ENCODE measurements around the gene ETV4. TPM values are rescaled to one million over a fixed set of nuclear protein-coding genes. Genes with fewer than 3 reads are reported as not detected.
"Not testable (repeated sequence)": the region's sequence is repeated elsewhere in the genome, so short reads cannot be mapped to it uniquely, and the experiment has no call there.

Gene ETV4
- total RNA-seq, 1 donor from 2014 or later: 0.48 TPM

DNA sequence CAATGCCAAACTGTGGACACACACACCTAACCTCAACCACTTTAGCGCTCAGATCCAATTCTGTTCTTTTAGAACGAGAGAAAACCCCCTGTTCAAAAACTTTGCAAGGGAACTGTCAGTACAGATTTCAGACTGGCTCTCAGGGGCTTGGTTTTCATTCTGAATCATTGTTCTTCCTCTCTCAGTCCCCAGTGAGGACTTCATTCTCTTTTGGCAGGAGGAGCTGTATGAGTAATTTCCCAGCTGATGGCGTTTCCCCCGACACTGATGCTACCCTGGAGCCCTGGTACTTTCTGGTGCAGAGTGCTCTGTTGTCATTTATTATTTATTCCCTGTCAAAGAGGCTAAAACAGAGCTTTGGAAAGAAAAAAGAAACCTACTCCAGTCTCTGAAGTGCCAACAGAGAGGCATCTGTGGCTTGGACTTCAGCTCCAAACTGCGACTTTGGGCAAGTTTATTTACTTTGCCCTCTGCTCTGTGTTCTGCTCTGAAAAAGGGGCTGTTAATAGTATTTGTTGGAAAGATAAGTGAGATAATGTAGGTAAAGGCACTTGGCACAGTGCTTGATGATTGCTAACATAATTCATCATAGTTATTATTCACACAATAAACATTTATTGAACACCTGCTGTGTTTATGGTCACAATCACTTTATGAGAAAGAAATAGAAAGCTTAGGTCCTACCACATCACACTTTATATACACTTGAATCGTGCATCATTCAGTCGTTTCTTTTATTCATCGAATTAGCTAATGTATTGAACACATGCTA is 28.3 kb downstream of the ETV4 start:
- no peak for DNase-seq (ENCODE audit: low spot score)

GRCh38 chr17:43517161-43517560 is 29.0 kb downstream of the ETV4 start:
- peak; percentile 2 for DNase-seq (ENCODE audit: low spot score)

DNA sequence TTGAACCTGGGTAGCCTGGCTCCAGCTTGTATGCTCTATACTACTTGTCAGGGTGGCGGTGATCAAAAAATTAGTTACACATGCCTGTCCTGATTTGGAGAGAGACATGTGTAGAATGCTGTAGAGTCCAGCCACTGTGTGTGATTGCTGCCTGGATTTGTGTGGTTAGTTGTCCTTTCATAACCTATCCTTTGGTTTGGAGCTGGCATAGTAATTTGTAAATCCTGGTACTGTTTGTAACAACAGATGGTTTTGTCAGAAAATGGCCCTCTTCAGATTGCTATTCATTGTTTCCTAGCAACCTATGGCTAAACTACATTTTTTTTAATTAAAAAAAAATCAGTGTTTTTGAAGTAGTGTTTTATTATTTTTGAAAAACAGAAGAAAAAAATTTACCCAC is 30.5 kb downstream of the ETV4 start:
- peak; percentile 12 for DNase-seq (ENCODE audit: low spot score)

DNA sequence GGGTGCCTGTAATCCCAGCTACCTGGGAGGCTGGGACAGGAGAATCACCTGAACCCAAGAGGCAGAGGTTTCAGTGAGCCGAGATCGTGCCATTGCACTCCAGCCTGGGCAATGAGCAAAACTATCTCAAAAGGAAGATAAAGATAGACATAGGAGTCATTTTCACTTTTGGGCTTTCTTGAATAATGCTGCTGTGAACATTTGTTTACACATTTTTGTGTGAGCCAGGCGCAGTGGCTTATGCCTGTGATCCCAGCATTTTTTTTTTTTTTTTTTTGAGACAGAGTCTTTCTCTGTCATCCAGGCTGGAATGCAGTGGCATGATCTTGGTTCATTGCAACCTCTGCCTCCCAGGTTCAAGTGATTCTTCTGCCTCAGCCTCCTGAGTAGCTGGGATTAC is 34.9 kb downstream of the ETV4 start:
- DNase-seq (ENCODE audit: low spot score): not testable (repeated sequence)

DNA sequence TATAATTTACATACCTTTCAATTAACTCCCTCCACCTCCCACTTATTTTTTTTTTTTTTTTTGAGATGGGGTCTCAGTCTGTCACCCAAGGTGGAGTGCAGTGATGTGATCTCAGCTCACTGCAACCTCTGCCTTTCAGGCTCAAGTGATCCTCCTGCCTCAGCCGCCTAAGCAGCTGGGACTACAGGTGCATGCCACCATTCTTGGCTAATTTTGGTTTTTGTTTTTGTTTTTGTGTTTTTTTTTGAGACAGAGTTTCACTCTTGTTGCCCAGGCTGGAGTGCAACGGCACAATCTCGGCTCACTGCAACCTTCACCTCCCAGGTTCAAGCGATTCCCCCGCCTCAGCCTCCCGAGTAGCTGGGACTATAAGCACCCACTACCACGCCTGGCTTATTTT is 36.7 kb downstream of the ETV4 start:
- DNase-seq (ENCODE audit: low spot score): not testable (repeated sequence)

GRCh38 chr17:43490621-43491020 is 55.5 kb downstream of the ETV4 start:
- DNase-seq (ENCODE audit: low spot score): no peak

GRCh38 chr17:43483674-43484551 is 62.2 kb downstream of the ETV4 start, which contains the start of gene DHX8:
Gene DHX8 (plus strand): TSS chr17:43483975. CDS start chr17:43484038, 63 bp downstream.
- peak; percentile 99 for DNase-seq (ENCODE audit: low spot score)

- DNase-seq (ENCODE audit: low spot score): no peak
Measured at GRCh38 chr17:43482103-43483012, 63.8 kb downstream of the ETV4 start.

DNA sequence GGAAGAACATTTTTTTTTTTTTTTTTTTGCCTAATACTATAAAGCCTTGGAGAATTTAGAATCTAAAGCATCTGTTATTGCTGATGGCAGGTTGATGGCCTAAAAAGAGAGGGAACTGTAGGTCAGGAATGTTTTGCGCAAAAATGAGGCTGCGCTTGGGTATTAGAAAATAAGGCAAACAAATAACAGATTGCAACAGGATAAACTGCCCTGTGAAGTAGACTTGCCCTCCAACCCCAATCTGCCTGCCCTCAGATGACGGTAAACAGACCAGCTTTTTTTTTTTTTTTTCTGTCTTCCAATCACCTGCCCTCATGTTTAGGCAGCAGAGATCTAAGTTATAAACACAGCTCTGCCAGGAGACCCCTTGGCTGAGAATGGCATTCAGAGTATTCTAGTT is 66.2 kb downstream of the ETV4 start:
- DNase-seq (ENCODE audit: low spot score): no peak

Other genes starting within 250 kb of the ETV4 start
- 18.0 TPM for gene ARL4D, start 147.3 kb downstream of the ETV4 start, total RNA-seq
- 37.0 TPM for gene DHX8, start 62.4 kb downstream of the ETV4 start, total RNA-seq
- gene MEOX1, start 115.6 kb upstream of the ETV4 start, total RNA-seq: 25.3 TPM
- not detected for gene SOST, start 212.5 kb upstream of the ETV4 start, total RNA-seq
- gene DUSP3, start 232.6 kb upstream of the ETV4 start, total RNA-seq: 103 TPM
- not detected for gene CFAP97D1, start 234.1 kb upstream of the ETV4 start, total RNA-seq

All from mesenteric fat pad (tissue), 1 donor.